Panc1 (cell line): ENCODE data around the gene FES. TPM values are rescaled to one million over a fixed set of nuclear protein-coding genes. Genes with fewer than 3 reads are reported as not detected.

Experiments
- ATAC-seq: fragments of 200-7000 bp; cut with Tn5 transposase; 2 replicates; pipeline ENCODE4 v1.9.1; 2020; ENCODE audit warnings: mild to moderate bottlenecking, moderate library complexity
- BruUV-seq: library from RNA; stranded (reverse); fragments of 400-500 nt; replicated peaks from 2 replicates; lab custom pipeline; 2021; lab: Mats Ljungman, UMichigan
- CTCF ChIA-PET: fragments of 300-600 bp; sonication (Branson Sonifier 250); formaldehyde crosslinking; loops from one replicate; lab custom pipeline; 2022; ENCODE audit warnings: antibody characterized with exemption; lab: Charles Lee
- POLR2A ChIA-PET: fragments of 300-600 bp; sonication (Branson Sonifier 250); formaldehyde crosslinking; loops from one replicate; lab custom pipeline; 2022; ENCODE audit warnings: antibody characterized with exemption; lab: Charles Lee
- DNase-seq: peaks from one replicate; pipeline ENCODE4 v3.0.0-alpha.2; 2010; ENCODE audit warnings: low read depth, low spot score
- H3K27ac ChIP-seq: 2 replicates; pipeline ENCODE4 v1.5.1; 2011; ENCODE audit warnings: mild to moderate bottlenecking, low read length, inconsistent platforms
- H3K27me3 ChIP-seq: fragments of 200-500 bp; sonication (Bioruptor generic); 2 replicates; pipeline ENCODE4 v1.6.0; 2014; ENCODE audit warnings: low read length, inconsistent platforms; ENCODE audit not compliant: control insufficient read depth, insufficient read depth
- H3K36me3 ChIP-seq: fragments of 200-500 bp; sonication (Bioruptor generic); 2 replicates; pipeline ENCODE4 v1.5.1; 2014; ENCODE audit warnings: inconsistent platforms, mild to moderate bottlenecking, low read length, moderate library complexity; ENCODE audit not compliant: control insufficient read depth, insufficient read depth
- H3K4me1 ChIP-seq: 2 replicates; pipeline ENCODE4 v1.5.1; 2011; ENCODE audit warnings: inconsistent platforms, mild to moderate bottlenecking, low read length, moderate library complexity; ENCODE audit not compliant: control insufficient read depth, insufficient read depth
- H3K4me3 ChIP-seq, 2 experiments: 2 replicates each; pipeline ENCODE4 v1.5.1; 2011 to 2012; ENCODE audit warnings: low read depth in 2 of 2, low read length in 2 of 2, mild to moderate bottlenecking in 2 of 2, inconsistent platforms in 1 of 2, moderate library complexity in 1 of 2
- H3K9me3 ChIP-seq: fragments of 200-500 bp; sonication (Bioruptor generic); 2 replicates; pipeline ENCODE4 v1.5.1; 2014; ENCODE audit warnings: low read depth, mild to moderate bottlenecking, inconsistent platforms, low read length, moderate library complexity; ENCODE audit not compliant: control insufficient read depth, insufficient read depth
- CTCF ChIP-seq: fragments of 450-650 bp; IDR thresholded peaks from 2 replicates; pipeline ENCODE4 v1.5.1; 2017; ENCODE audit warnings: mild to moderate bottlenecking
- POLR2AphosphoS5 ChIP-seq: IDR thresholded peaks from 2 replicates; pipeline ENCODE4 v1.6.1; 2012; ENCODE audit warnings: mild to moderate bottlenecking, low read depth, low read length, moderate library complexity
- REST ChIP-seq, 2 experiments: IDR thresholded peaks; 2 replicates each; pipeline ENCODE4 v1.6.1; 2011 to 2012; ENCODE audit warnings: low read depth in 2 of 2, control low read depth in 1 of 2, low read length in 1 of 2, mild to moderate bottlenecking in 1 of 2, moderate library complexity in 1 of 2; ENCODE audit not compliant: insufficient read depth in 1 of 2
- SIN3A ChIP-seq: IDR thresholded peaks from 2 replicates; pipeline ENCODE4 v1.6.1; 2012; ENCODE audit warnings: low read depth, mild to moderate bottlenecking, low read length, moderate library complexity, borderline replicate concordance; ENCODE audit not compliant: insufficient read depth
- TCF7L2 ChIP-seq: IDR thresholded peaks from 2 replicates; pipeline ENCODE4 v1.6.1; 2011; ENCODE audit warnings: mild to moderate bottlenecking, low read depth, low read length, inconsistent platforms
- in situ Hi-C: cut with HindIII; loops from 2 replicates; pipeline ENCODE4 v1.10.0; 2016; ENCODE audit warnings: low sequenced_read_pairs, low pct_unique_long_range_greater_than_20kb
- intact Hi-C: fragments of 100-400 bp; cut with micrococcal nuclease; formaldehyde crosslinking; loops from one replicate; pipeline ENCODE4 v1.10.0; 2022; ENCODE audit not compliant: unreplicated experiment
- total RNA-seq: library from RNA; stranded (reverse); gene quantifications from one replicate; pipeline ENCODE4 v1.2.1, GENCODE V29; 2021; ENCODE audit not compliant: unreplicated experiment

The FES gene
- total RNA-seq, 1 experiment from 2014 or later, result 0.64 TPM

GRCh38 chr15:90875549-90875981 lies 8.7 kb upstream of the FES start:
- ChIA-PET CTCF (no interaction called here), POLR2A (no interaction called here)
- in situ Hi-C loops, result no loop called here
- TF ChIP-seq TCF7L2, result no peak
- peaks cover 30% of the 10 kb centered on the region for H3K4me1 ChIP-seq
- H3K9me3 ChIP-seq, result no peaks in the 10 kb centered on the region
- no peaks in the 10 kb centered on the region for H3K27me3 ChIP-seq
- no peak overlapping the region for H3K4me3 ChIP-seq
- DNase-seq (no peak), ATAC-seq (no peak)
- H3K36me3 ChIP-seq, result peaks cover 3% of the 10 kb centered on the region; the same call in 1 of the 2 replicates
- H3K27ac ChIP-seq, result no peak overlapping the region
- intact Hi-C loops, result no loop called here
- BruUV-seq, result no TSS peak

- Histone ChIP-seq H3K27ac (no peak overlapping the region), H3K27me3 (no peaks in the 10 kb centered on the region), H3K4me3 (no peak overlapping the region), H3K9me3 (no peaks in the 10 kb centered on the region), H3K36me3 (peaks cover 3% of the 10 kb centered on the region; the same call in 1 of the 2 replicates), H3K4me1 (peaks cover 26% of the 10 kb centered on the region)
- DNase-seq, result no peak
- CTCF ChIA-PET, result no interaction called here
- intact Hi-C loops, result no loop called here
- in situ Hi-C loops, result no loop called here
- ATAC-seq, result no peak
- BruUV-seq, result no TSS peak
- TF ChIP-seq CTCF (no peak), SIN3A (no peak), TCF7L2 (no peak), POLR2AphosphoS5 (no peak), REST (IDR thresholded peaks at IDR 0.05; ENCODE audit: insufficient read depth in 1 of 2, low read depth in 2 of 2, low read length in 1 of 2) (no peak)
- POLR2A ChIA-PET, result no interaction called here
Measured at GRCh38 chr15:90876046-90876445, 8.3 kb upstream of the FES start.

GRCh38 chr15:90876512-90877170 lies 7.7 kb upstream of the FES start:
- in situ Hi-C loops, result no loop called here

More at GRCh38 chr15:90876512-90877170, 7.7 kb upstream of the FES start:
- BruUV-seq, result no TSS peak
- no peak for ATAC-seq
- ChIA-PET POLR2A (no interaction called here), CTCF (no interaction called here)
- Histone ChIP-seq H3K4me1 (peaks cover 26% of the 10 kb centered on the region), H3K27me3 (no peaks in the 10 kb centered on the region), H3K9me3 (no peaks in the 10 kb centered on the region), H3K4me3 (no peak overlapping the region), H3K36me3 (peaks cover 3% of the 10 kb centered on the region; the same call in 1 of the 2 replicates), H3K27ac (no peak overlapping the region)
- DNase-seq, result no peak
- TF ChIP-seq POLR2AphosphoS5, result no peak
- TF ChIP-seq REST (IDR thresholded peaks at IDR 0.05; ENCODE audit: insufficient read depth in 1 of 2, low read depth in 2 of 2, low read length in 1 of 2), result no peak
- no peak for TF ChIP-seq SIN3A
- TF ChIP-seq TCF7L2, result no peak
- no peak for TF ChIP-seq CTCF
- intact Hi-C loops, result no loop called here
